K562 (cell line): ENCODE data around the gene HMGXB3. TPM values are rescaled to one million over a fixed set of nuclear protein-coding genes. Genes with fewer than 3 reads are reported as not detected.

Source experiments
- CHD7 ChIP-seq: fragments of 200-600 bp; sonication (generic); IDR thresholded peaks from one replicate; pipeline ENCODE4 v1.6.1; 2012; ENCODE audit warnings: mild to moderate bottlenecking, low read depth, low read length, inconsistent platforms
- polyA plus RNA-seq, 8 experiments: library from polyadenylated mRNA; depleted of rRNA in 4 of 8; stranded (reverse) in 5 of 8; unstranded in 3 of 8; fragments of >200 nt; fragmentation: Nextera tagmentation in 2 of 8; fragmentation: Illumina TruSeq in 1 of 8; extraction: Ambion mirVana in 2 of 8; extraction: Trizol in 1 of 8; gene quantifications; 2 replicates each; pipeline versions ENCODE4 v1.2.1 to v1.2.3, GENCODE V29; 2011 to 2014; ENCODE audit warnings: inconsistent platforms in 1 of 8, missing spikeins in 1 of 8
- total RNA-seq, 7 experiments: library from RNA; depleted of rRNA in 6 of 7; stranded (reverse); fragments of >200 nt in 6 of 7; fragmentation: Illumina TruSeq in 2 of 7; extraction: Trizol in 2 of 7; gene quantifications; 2 replicates each; pipeline versions ENCODE4 v1.2.1 to v1.2.3, GENCODE V29; 2011 to 2021; ENCODE audit warnings: low replicate concordance in 1 of 7

Gene HMGXB3
- total and polyA plus RNA-seq, 9 of the 15 experiments (the other 6 are each of a cell fraction or from before 2014, with no cell fraction given), result 1.8 to 44.1 (median 32.2) TPM

GRCh38 chr5:149996205-149996890 is 4.2 kb upstream of the HMGXB3 start (continued):
- TF ChIP-seq CHD7, result no peak
- TF ChIP-seq, all 486 proteins: peak for 0
